A549 (cell line): Measurements from ENCODE around the gene CRYGB.

Source experiments
- CBX8 ChIP-seq: fragments of 200-600 bp; sonication (generic); IDR thresholded peaks from 2 replicates; pipeline ENCODE4 v1.6.1; 2016
- CEBPB ChIP-seq, 2 experiments: fragments of >200 bp in 1 of 2; sonication (Bioruptor Twin) in 1 of 2; formaldehyde crosslinking in 1 of 2; IDR thresholded peaks; 2 replicates each; pipeline ENCODE4 v1.6.1; 2012 to 2016
- CHD2 ChIP-seq: fragments of 150-350 bp; IDR thresholded peaks from 2 replicates; pipeline ENCODE4 v1.6.1; 2014; ENCODE audit warnings: low read length; ENCODE audit not compliant: partially characterized antibody
- EP300 ChIP-seq, 2 experiments: fragments of >200 bp; sonication (Bioruptor Twin); formaldehyde crosslinking; IDR thresholded peaks; 2 replicates in 1 of 2; 3 replicates in 1 of 2; pipeline ENCODE4 v1.6.1; 2016 to 2017
- HOXB5 ChIP-seq: fragments of 250-450 bp; sonication (Bioruptor Pico); IDR thresholded peaks from 2 replicates; pipeline ENCODE4 v1.5.0; 2020; ENCODE audit warnings: mild to moderate bottlenecking, moderate library complexity
- KDM5A ChIP-seq: fragments of 200-600 bp; sonication (generic); IDR thresholded peaks from 2 replicates; pipeline ENCODE4 v1.6.1; 2016; ENCODE audit warnings: antibody characterized with exemption, mild to moderate bottlenecking
- MAX ChIP-seq: IDR thresholded peaks from 2 replicates; pipeline ENCODE4 v1.6.1; 2012
- POLR2A ChIP-seq: IDR thresholded peaks from 2 replicates; pipeline ENCODE4 v1.6.1; 2012; ENCODE audit warnings: mild to moderate bottlenecking, low read length
- RFX5 ChIP-seq: fragments of 450-650 bp; IDR thresholded peaks from 2 replicates; pipeline ENCODE4 v1.7.1; 2014; ENCODE audit warnings: antibody characterized with exemption, mild to moderate bottlenecking, moderate library complexity
- SREBF2 ChIP-seq: fragments of 450-650 bp; IDR thresholded peaks from 2 replicates; pipeline ENCODE4 v1.6.1; 2014; ENCODE audit warnings: mild to moderate bottlenecking, moderate library complexity
- TF ChIP-seq, protein P1 (sequence below): fragments of >200 bp; sonication (Bioruptor Twin); formaldehyde crosslinking; IDR thresholded peaks from 3 replicates; pipeline ENCODE4 v1.5.1; 2016
- TF ChIP-seq, protein P2 (sequence below): IDR thresholded peaks from 2 replicates; pipeline ENCODE4 v1.6.1; 2012

DNA sequence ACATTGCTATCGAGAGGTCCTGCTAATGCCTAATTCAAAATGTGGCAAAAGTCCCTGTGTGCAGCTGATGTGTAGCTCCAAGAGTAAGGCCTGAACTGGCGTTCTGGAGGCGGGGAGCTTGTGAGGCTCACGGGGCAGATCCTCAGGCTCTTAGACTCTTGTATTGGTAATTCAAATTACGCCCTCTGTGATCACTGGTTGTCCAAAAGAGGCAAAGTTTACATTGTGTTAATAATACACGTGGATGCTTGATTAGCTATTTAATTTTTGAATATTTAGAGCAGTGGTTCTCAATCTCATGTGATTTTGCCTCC lies 29.8 kb upstream of the CRYGB start:
- TF ChIP-seq HOXB5 = no peak
- TF ChIP-seq EP300 (IDR thresholded peaks at IDR 0.05) = no peak
- no peak for TF ChIP-seq POLR2A
- TF ChIP-seq, protein P1, sequence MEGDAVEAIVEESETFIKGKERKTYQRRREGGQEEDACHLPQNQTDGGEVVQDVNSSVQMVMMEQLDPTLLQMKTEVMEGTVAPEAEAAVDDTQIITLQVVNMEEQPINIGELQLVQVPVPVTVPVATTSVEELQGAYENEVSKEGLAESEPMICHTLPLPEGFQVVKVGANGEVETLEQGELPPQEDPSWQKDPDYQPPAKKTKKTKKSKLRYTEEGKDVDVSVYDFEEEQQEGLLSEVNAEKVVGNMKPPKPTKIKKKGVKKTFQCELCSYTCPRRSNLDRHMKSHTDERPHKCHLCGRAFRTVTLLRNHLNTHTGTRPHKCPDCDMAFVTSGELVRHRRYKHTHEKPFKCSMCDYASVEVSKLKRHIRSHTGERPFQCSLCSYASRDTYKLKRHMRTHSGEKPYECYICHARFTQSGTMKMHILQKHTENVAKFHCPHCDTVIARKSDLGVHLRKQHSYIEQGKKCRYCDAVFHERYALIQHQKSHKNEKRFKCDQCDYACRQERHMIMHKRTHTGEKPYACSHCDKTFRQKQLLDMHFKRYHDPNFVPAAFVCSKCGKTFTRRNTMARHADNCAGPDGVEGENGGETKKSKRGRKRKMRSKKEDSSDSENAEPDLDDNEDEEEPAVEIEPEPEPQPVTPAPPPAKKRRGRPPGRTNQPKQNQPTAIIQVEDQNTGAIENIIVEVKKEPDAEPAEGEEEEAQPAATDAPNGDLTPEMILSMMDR = no peak
- no peak for TF ChIP-seq SREBF2
- TF ChIP-seq RFX5 = no peak
- TF ChIP-seq CHD2 = no peak
- no peak for TF ChIP-seq MAX
- no peak for TF ChIP-seq KDM5A
- TF ChIP-seq, protein P2, sequence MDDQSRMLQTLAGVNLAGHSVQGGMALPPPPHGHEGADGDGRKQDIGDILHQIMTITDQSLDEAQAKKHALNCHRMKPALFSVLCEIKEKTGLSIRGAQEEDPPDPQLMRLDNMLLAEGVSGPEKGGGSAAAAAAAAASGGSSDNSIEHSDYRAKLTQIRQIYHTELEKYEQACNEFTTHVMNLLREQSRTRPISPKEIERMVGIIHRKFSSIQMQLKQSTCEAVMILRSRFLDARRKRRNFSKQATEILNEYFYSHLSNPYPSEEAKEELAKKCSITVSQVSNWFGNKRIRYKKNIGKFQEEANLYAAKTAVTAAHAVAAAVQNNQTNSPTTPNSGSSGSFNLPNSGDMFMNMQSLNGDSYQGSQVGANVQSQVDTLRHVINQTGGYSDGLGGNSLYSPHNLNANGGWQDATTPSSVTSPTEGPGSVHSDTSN = no peak
- no peak for TF ChIP-seq CEBPB (IDR thresholded peaks at IDR 0.05)
- no peak for TF ChIP-seq CBX8
